GM21825 (cell line): Measurements from ENCODE around the gene RPLP2.
A peak's percentile ranks its signal among the peaks of the same experiment; 100 is the strongest.

Experiments
- ATAC-seq: cut with Tn5 transposase; IDR thresholded peaks from one replicate; pipeline ENCODE4 v1.9.1; 2021; ENCODE audit warnings: mild to moderate bottlenecking, moderate library complexity; ENCODE audit not compliant: unreplicated experiment

The RPLP2 gene

GRCh38 chr11:833114-833791 is 23.5 kb downstream of the RPLP2 start:
- ATAC-seq = peak; percentile 23

GRCh38 chr11:833849-834311 is 24.1 kb downstream of the RPLP2 start:
- no peak for ATAC-seq

GRCh38 chr11:834371-835316 is 24.9 kb downstream of the RPLP2 start:
- ATAC-seq = no peak

GRCh38 chr11:836274-836673 is 26.5 kb downstream of the RPLP2 start:
- ATAC-seq = no peak

GRCh38 chr11:836700-837099 is 26.9 kb downstream of the RPLP2 start:
- ATAC-seq = no peak

- ATAC-seq = no peak
Observed at GRCh38 chr11:837189-837989, 27.6 kb downstream of the RPLP2 start.

GRCh38 chr11:837990-838307 is 28.2 kb downstream of the RPLP2 start:
- ATAC-seq = no peak

- no peak for ATAC-seq
Observed at GRCh38 chr11:838441-839279, 28.9 kb downstream of the RPLP2 start.

GRCh38 chr11:839280-839623 is 29.5 kb downstream of the RPLP2 start:
- no peak for ATAC-seq

GRCh38 chr11:839875-840617 is 30.3 kb downstream of the RPLP2 start:
- no peak for ATAC-seq

- ATAC-seq = peak; percentile 13
Observed at GRCh38 chr11:841981-842369, 32.2 kb downstream of the RPLP2 start.

GRCh38 chr11:842370-843002 is 32.7 kb downstream of the RPLP2 start, which contains the start of the genes POLR2L and TSPAN4:
TSS of gene POLR2L (minus strand) at chr11:842529. CDS start at chr11:842508, 21 bp downstream.
TSS of gene TSPAN4 (plus strand) at chr11:842852. CDS start at chr11:850305, 7,453 bp downstream.
- ATAC-seq = peak; percentile 54

GRCh38 chr11:843086-843734 is 33.4 kb downstream of the RPLP2 start:
- ATAC-seq = no peak

- ATAC-seq = no peak
Observed at GRCh38 chr11:843818-844692, 34.3 kb downstream of the RPLP2 start.

- no peak for ATAC-seq
Observed at GRCh38 chr11:844693-845644, 35.2 kb downstream of the RPLP2 start.

GRCh38 chr11:845872-846495 is 36.2 kb downstream of the RPLP2 start:
- no peak for ATAC-seq
